ENCODE results near the gene C17orf58. TPM values are rescaled to one million over a fixed set of nuclear protein-coding genes. Genes with fewer than 3 reads are reported as not detected.
"Not testable (repeated sequence)": the region's sequence is repeated elsewhere in the genome, so short reads cannot be mapped to it uniquely, and the experiment has no call there.

The C17orf58 gene
- total RNA-seq = 10 to 100 TPM in 1 of 7 donors, 1 to 10 TPM in 6; 4.2 to 12.2 (median 6.5) TPM
- 10 to 100 TPM in 1 of 2 donors, 1 to 10 TPM in 1; 6.7 to 16.2 TPM for polyA plus RNA-seq
- long read RNA-seq, donor 1, transcript C17orf58-202 (3 exons, 1,082 nt) = major isoform, 5 of 21 reads
- long read RNA-seq, donor 1, partial matches to known transcripts = 7 of 21 reads
- long read RNA-seq, donor 1, other reads (novel, unspliced or antisense) = 4 of 21 reads
- long read RNA-seq, donor 2, transcript C17orf58-202 (3 exons, 1,082 nt) = major isoform, 6 of 9 reads
- long read RNA-seq, donor 2, partial matches to known transcripts = 0 of 9 reads
- long read RNA-seq, donor 2, other reads (novel, unspliced or antisense) = 0 of 9 reads
- long read RNA-seq, donor 3, partial matches to known transcripts = 8 of 24 reads
- long read RNA-seq, donor 3, other reads (novel, unspliced or antisense) = 9 of 24 reads

- intact Hi-C loops (cut with DNase I); H3K27ac ChIP-seq: not testable (repeated sequence)
These were observed at the start of gene C17orf58 for GRCh38 chr17:67996301-67997171. TSS of gene C17orf58 (minus strand) at chr17:67996469. CDS start at chr17:67996198, 271 bp downstream.

GRCh38 chr17:68036304-68037147 is 40.3 kb upstream of the C17orf58 start:
- Histone ChIP-seq H3K27me3 (no peaks in the 10 kb centered on the region), H3K4me3 (peak overlapping the region; percentile 72), H3K27ac (peak overlapping the region in 1 of 2 donors; percentile 6), H3K4me1 (ENCODE audit: insufficient read depth) (peaks cover 2% of the 10 kb centered on the region), H3K9me3 (no peaks in the 10 kb centered on the region), H3K36me3 (no peaks in the 10 kb centered on the region)
- WGBS, 3 donors = 15 to 17% (median 16%) methylated on average over 11 of the region's 11 CpGs
- intact Hi-C loops (cut with DNase I) = no loop called here
- TF ChIP-seq EP300 (IDR thresholded peaks at IDR 0.05) (no peak), CTCF (IDR thresholded peaks at IDR 0.05) (no peak), POLR2A (IDR thresholded peaks at IDR 0.05) (no peak)
- no peak for DNase-seq

More at GRCh38 chr17:67996301-67997171, at the start of gene C17orf58:
- H3K4me1 ChIP-seq (ENCODE audit: insufficient read depth); H3K27me3 ChIP-seq; H3K9me3 ChIP-seq; H3K36me3 ChIP-seq; DNase-seq: not testable (repeated sequence)
- WGBS, 3 donors = 30 to 35% (median 32%) methylated on average over 25 of the region's 25 CpGs
- peak within 1 kb of the TSS; percentile 43 for H3K4me3 ChIP-seq

- H3K4me1 ChIP-seq (ENCODE audit: insufficient read depth) = peaks cover 2% of the 10 kb centered on the region
- peak; percentile 93 to 94 (median 94) for DNase-seq
- H3K27me3 ChIP-seq = no peaks in the 10 kb centered on the region
- peak within 1 kb of the TSS in 1 of 2 donors; percentile 6 for H3K27ac ChIP-seq
- peak within 1 kb of the TSS; percentile 72 for H3K4me3 ChIP-seq
- H3K9me3 ChIP-seq = no peaks in the 10 kb centered on the region
- intact Hi-C loops (cut with DNase I) = no loop called here
- TF ChIP-seq POLR2A (IDR thresholded peaks at IDR 0.05) (peak; percentile 37), EP300 (IDR thresholded peaks at IDR 0.05) (no peak)
- 0% methylated on average over 60 to 67 of the region's 72 CpGs for WGBS, 3 donors
- H3K36me3 ChIP-seq = no peaks in the 10 kb centered on the region
These were observed 39.4 kb upstream of the C17orf58 start, which contains the start of gene KPNA2 for GRCh38 chr17:68035523-68036303. TSS of gene KPNA2 (plus strand) at chr17:68035735. CDS start at chr17:68037133, 1,398 bp downstream.

- Histone ChIP-seq H3K27me3 (no peaks in the 10 kb centered on the region), H3K27ac (no peak overlapping the region), H3K36me3 (no peaks in the 10 kb centered on the region), H3K9me3 (no peaks in the 10 kb centered on the region), H3K4me3 (peak overlapping the region; percentile 36), H3K4me1 (ENCODE audit: insufficient read depth) (peaks cover 2% of the 10 kb centered on the region)
- TF ChIP-seq EP300 (IDR thresholded peaks at IDR 0.05) (no peak), CTCF (IDR thresholded peaks at IDR 0.05) (no peak)
- DNase-seq = peak; percentile 88 to 92 (median 90)
- intact Hi-C loops (cut with DNase I) = no loop called here
- WGBS, 3 donors = 1 to 2% (median 1%) methylated on average over 23 to 26 of the region's 27 CpGs
These were observed 38.9 kb upstream of the C17orf58 start for GRCh38 chr17:68035131-68035522.
